Tongue (tissue), 1 donor: ENCODE measurements around the gene TSPAN3. TPM values are rescaled to one million over a fixed set of nuclear protein-coding genes. Genes with fewer than 3 reads are reported as not detected.

Source experiments
- total RNA-seq: library from RNA; depleted of rRNA; stranded (reverse); fragments of >200 nt; gene quantifications from one replicate; pipeline ENCODE4 v1.2.3, GENCODE V29; 2014

The TSPAN3 gene
- total RNA-seq, 1 donor from 2014 or later: 373 TPM

Other genes with a start within 250 kb of the TSPAN3 start
- 40.3 TPM for gene SCAPER, start 165.8 kb downstream of the TSPAN3 start, total RNA-seq
- 86.8 TPM for gene RCN2, start 139.4 kb downstream of the TSPAN3 start, total RNA-seq
- gene PSTPIP1, start 76.0 kb downstream of the TSPAN3 start, total RNA-seq: 5.3 TPM